Caki2 (cell line): ENCODE results near the gene CDC42BPG. TPM values are rescaled to one million over a fixed set of nuclear protein-coding genes. Genes with fewer than 3 reads are reported as not detected.
A peak's percentile ranks its signal among the peaks of the same experiment; 100 is the strongest.

Source experiments
- DNase-seq: peaks from one replicate; pipeline ENCODE4 v3.0.0-alpha.2; 2015; ENCODE audit warnings: low read depth
- in situ Hi-C: cut with HindIII; loops from 2 replicates; pipeline ENCODE4 v1.10.0; 2016; ENCODE audit warnings: low sequenced_read_pairs, low pct_unique_long_range_greater_than_20kb, mixed read lengths
- total RNA-seq: library from RNA; depleted of rRNA; stranded (reverse); fragments of >200 nt; shearing (Covaris generic); gene quantifications from 2 replicates; pipeline ENCODE4 v1.2.3, GENCODE V29; 2014; ENCODE audit warnings: low replicate concordance; rRNA removed

The CDC42BPG gene
- total RNA-seq, 1 experiment from 2014 or later: 1.1 TPM

DNA sequence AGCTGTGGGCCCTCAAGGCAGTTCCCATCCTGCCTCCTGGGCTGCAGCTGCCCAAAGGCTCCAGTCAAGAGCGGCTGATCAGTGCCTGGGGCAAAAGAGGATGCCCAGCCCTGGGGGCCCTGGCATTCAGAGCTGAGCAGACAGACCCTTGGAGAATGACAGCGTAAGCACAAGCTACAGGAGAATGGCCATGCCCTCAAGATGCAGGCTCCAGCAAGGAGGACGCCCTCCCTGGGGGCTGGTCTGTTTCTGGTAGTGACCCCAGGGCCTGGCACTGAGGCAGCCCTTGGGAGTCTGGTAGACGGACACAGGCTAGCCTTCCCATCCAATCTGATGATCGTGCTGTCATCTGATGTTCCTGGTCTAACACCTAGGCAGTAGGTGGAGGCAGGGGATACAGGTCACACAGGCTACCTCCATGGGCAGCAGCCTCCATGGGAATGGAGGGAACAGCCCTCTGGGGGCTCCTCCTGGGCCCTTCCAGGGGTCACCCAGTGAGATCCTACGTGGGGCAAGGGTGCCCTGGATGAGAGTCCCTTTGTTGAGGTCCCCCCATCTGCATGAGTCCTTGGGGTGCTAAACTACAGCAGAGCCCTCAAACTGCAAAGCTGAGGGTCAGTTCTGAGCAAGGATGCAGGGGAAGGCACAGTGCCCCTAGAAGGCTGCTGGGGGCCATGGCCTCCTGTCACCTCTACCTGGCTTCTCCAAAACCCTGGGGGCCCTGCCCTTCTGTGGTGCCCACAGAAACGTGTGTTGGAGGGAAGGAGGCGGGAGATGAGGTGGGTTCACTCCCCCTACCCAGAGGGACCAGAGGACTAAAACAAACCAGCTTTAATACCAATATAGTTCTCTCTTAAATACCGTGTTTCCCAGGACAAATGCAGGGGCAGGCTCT is 55.9 kb downstream of the CDC42BPG start:
- DNase-seq: no peak
- in situ Hi-C loops: no loop called here

DNA sequence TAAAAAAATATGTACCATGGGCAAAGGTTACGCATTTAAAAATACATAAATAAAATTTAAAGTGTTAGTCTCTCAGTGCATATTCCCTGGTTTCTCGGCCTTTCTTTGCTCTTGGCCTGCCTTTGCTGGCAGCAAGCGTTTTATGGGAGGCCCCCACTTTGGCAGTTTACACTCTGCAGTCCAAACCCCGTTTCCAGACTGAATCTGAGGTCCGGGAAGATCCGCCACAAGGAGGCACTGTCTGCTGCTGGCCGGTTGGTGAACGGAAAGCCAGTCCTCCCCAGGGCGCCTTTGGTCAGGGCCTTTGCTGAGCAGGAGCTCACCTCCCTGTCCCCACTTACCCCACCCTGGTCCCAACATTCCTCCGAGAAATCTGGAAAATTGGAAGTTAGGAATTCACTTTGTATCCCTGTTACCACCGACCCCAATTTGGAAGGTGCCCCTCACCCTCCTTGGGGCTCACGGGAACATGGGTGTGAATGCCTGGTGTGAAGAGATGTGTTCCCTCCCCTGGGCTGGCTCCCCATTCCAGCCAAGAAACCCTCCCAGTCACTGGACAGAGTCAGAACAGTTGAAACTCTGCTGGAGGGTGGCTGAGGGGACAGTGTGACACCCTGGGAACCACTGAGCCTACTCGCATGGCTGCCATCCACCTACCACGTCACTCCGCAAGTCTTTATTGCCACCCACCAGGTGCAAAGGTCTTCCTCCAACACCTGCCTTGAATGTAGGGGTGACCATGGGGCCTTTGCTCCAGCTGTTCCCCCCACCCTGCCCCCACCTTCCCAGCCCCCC is 56.7 kb downstream of the CDC42BPG start:
- in situ Hi-C loops: no loop called here

DNA sequence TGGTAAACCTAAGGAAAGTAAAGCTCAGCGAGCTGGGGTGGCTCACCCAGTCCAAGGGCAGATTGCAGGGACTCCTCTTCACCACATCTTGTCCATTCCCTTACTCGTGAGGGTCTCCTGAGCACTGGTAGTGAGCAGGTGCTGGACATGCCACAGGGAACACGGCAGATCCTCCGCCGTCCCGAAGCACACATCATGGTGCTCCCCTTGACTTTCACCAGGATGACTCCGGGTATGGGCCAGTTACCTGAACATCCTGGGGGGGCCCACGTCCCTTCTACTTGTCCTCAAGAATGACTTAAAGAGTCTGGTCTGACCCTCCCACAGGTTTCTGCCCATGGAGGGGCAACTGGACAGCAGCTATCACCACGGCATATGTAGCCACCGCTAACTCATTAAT is 58.1 kb downstream of the CDC42BPG start:
- in situ Hi-C loops: no loop called here
- no peak for DNase-seq

More for the DNA sequence above, 56.7 kb downstream of the CDC42BPG start:
- no peak for DNase-seq

DNA sequence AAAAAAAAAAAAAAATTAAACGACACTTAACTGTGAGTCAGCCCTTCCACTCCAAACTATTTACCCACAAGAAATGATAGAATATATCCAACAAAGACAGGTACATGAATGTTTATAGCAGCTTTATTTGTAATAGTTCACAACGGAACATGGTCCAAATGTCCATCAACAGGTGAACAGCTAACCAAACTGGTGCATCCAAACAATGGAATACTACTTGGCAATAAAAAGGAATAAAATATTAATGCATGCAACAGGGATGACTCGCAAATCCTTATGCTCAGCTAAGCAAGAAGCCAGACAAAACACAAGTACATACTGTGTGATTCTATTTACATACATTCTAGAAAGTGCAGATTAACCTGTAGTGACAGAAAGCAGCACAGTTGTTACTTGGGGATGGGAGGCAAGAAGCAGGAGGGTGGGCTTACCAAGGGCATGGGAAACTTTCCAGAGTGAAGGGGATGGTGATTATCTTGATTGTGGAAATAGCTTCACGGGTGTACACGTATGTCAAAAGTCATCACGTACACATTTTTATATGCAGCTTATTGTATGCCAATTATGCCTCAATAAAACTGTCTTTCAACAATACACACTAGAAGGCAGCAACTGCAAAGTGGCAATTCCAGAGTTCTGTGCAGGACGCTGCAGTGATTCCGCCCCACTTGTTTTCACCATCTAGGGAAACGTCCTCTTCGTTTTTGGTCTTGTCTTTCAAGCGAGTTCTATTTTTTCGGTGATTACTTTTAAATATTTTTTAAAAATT is 59.5 kb downstream of the CDC42BPG start:
- DNase-seq: no peak
- in situ Hi-C loops: no loop called here

DNA sequence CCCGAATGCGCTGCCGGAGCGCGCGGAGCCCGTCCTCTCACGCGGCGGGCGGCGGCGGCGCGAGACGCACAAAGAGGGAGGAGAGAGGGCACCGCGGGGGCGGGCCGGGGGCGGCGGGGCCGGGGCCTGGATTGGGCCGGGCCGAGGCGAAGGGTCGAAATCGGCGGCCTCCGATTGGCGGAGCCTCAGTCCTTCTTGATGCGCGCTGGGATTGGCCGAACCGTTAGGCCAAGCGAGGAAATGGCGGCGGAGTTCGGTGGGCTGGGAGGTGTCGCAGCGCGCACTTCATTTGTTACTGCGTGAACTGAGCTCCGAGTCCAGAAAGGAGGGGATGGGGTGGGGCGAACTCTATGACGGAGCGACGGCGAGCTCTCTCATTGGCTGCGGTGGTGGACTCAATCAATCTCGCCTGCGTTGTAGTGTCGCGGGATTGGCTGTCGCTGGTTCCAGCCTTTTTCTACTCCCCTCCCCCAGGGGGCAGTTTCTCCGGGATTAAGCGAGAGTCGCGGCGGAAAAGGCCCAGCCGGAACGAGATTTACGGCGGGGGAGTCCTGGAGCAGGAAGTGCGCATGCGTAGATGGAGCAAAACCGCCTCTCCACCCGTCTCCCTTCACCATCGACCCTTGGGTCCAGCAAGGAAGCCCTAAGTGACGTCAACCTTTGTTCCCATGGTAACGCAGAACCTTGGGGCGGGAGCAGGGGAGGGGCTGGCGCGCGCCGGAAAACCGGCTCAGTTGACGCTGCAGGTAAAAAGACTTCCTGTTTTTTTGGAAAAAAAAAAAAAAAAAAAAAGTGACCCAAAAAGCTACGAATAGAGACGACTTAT is 65.8 kb downstream of the CDC42BPG start, which contains the start of gene SF1:
TSS of gene SF1 (minus strand) at position 70 of the 826 bp plus-strand sequence. CDS start 150 bp downstream, outside the sequence.
- in situ Hi-C loops: no loop called here
- DNase-seq: peak; percentile 100

DNA sequence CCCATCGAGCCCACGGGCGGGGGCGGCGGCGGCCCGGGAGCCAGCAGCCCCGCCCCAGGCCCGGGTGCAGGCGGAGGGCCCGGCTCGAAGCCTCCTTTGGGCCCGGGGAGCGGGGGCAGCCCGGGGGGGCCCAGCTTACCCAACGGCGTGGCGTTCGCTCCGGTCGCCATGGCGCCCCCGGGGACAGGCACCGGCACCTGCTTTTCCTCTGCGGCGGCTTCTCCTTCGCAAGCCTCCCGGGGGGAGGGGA is 66.3 kb downstream of the CDC42BPG start:
- in situ Hi-C loops: no loop called here
- DNase-seq: no peak

DNA sequence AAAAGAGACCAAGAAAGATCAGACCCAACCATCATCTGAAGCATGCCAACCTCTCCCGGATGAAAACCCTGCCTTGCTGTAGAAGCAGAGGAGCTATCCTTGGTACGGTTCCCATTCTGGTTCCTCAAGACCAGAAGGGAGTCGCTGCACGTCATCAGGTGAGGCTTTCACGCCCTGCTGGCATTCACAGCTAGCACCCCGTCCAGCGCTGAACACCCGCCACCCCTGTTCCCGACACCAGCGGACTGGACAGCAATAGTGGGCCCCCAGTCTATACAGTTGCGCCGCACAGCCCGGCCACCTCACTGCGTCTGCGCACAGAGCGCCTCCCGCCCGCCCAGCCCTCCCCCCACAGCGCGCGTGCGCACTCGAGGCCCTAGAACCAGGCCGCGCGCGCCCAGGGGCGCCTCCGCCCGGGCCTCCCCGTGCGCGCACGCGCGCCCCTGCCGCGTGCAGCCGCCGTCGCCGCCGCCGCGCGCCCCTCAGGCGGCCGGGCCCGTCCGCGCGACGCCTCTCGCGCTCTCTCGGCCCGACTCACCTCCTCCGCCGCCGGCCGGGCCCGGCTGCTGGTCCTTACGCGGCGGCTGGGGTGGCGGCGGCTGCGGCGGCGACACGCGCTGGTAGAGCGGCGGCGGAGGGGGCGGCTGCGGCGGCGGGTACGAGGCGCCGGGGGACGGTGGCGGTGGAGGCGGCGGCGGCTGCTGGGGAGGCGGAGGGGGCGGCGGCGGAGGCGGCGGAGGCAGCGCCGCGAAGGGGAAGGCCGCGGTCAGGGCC is 66.8 kb downstream of the CDC42BPG start:
- in situ Hi-C loops: no loop called here
- DNase-seq: peak; percentile 55

DNA sequence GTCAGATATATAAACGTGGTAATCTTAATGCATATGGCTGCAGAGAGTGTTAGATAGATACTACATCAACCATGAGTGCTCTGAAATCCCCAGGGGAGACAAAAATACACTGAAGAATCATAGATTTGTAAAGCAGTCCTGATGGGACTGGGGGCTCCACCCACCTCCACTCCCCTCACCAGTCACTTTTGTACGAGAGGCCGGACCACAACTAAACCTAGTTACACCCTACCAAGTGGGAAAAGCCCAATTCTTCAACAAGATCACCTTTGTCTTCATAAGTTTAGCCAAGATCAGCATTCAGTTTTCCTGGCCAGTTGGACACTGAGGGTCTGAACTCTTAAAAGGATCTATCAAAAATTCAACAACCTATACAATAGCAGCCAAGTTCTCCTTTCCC is 67.6 kb downstream of the CDC42BPG start:
- in situ Hi-C loops: no loop called here
- no peak for DNase-seq

DNA sequence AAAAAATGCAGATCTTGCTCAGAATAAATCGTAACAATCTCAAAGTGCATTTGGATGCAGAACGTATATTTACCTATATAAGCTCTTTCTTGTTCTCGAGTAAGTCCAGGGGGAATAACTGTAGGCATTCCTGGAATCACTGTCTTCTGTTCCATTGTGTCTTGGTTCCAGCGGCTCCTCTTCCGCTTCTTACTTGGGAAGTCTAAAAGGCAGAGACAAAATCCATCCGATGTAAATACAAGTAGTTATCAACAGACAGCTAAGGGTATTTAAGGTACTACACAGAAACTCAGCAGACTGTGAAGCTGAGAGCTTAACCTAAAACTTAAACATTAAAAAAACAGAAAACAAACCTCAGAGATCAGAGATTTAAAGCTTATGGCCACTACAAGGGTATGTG is 68.0 kb downstream of the CDC42BPG start:
- in situ Hi-C loops: no loop called here
- no peak for DNase-seq

DNA sequence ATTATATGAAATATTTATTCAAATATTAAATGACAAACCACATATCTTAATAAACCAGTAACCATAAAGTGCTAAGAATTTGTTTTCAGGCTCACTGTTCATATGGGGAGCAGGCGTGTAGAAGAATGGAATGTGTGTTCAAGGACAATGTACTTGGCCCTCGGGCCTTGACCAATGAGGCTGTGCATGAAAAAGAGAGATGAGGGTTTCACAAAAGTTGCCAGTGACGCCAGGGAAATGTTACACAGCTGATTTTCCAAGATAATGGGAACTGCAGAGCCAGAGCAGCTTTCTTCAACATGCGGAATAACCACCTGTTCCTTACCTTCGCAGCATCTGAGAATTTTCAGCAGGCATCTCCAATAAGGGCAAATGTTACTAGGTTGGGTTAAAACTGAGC is 70.3 kb downstream of the CDC42BPG start:
- DNase-seq: no peak
- in situ Hi-C loops: no loop called here

Other genes starting within 250 kb of the CDC42BPG start
- 2.2 and 22.7 TPM in 2 replicates for gene NRXN2, start 121.5 kb downstream of the CDC42BPG start, total RNA-seq
- gene RASGRP2, start 100.5 kb downstream of the CDC42BPG start, total RNA-seq: not detected in 2 replicates
- 0.23 TPM in 1 of 2 replicates, not detected in the other for gene PYGM, start 84.7 kb downstream of the CDC42BPG start, total RNA-seq
- 43.2 and 95.5 TPM in 2 replicates for gene SF1, start 66.1 kb downstream of the CDC42BPG start, total RNA-seq
- gene MAP4K2, start 41.4 kb downstream of the CDC42BPG start, total RNA-seq: 12.9 and 14.4 TPM in 2 replicates
- 5.3 and 5.4 TPM in 2 replicates for gene MEN1, start 34.1 kb downstream of the CDC42BPG start, total RNA-seq
- 53.4 and 68.3 TPM in 2 replicates for gene EHD1, start 34.0 kb upstream of the CDC42BPG start, total RNA-seq
- 4.8 and 11.1 TPM in 2 replicates for gene ATG2A, start 72.6 kb upstream of the CDC42BPG start, total RNA-seq
- 13.2 and 16.0 TPM in 2 replicates for gene PPP2R5B, start 80.0 kb upstream of the CDC42BPG start, total RNA-seq
- gene GPHA2, start 91.2 kb upstream of the CDC42BPG start, total RNA-seq: not detected in 2 replicates
- gene MAJIN, start 127.5 kb upstream of the CDC42BPG start, total RNA-seq: 0.38 TPM in 1 of 2 replicates, not detected in the other
- 2.3 TPM in 1 of 2 replicates, not detected in the other for gene BATF2, start 152.3 kb upstream of the CDC42BPG start, total RNA-seq
- gene ARL2, start 169.5 kb upstream of the CDC42BPG start, total RNA-seq: 118 and 140 TPM in 2 replicates
- 14.2 and 16.8 TPM in 2 replicates for gene SNX15, start 182.8 kb upstream of the CDC42BPG start, total RNA-seq
- 63.6 and 72.7 TPM in 2 replicates for gene SAC3D1, start 196.6 kb upstream of the CDC42BPG start, total RNA-seq
- gene NAALADL1, start 213.9 kb upstream of the CDC42BPG start, total RNA-seq: 0.88 TPM in 1 of 2 replicates, not detected in the other
- 41.7 and 63.4 TPM in 2 replicates for gene CDCA5, start 239.4 kb upstream of the CDC42BPG start, total RNA-seq
- 39.6 and 78.3 TPM in 2 replicates for gene ZFPL1, start 239.6 kb upstream of the CDC42BPG start, total RNA-seq